Activated T-helper 1 cell treated with Interleukin-2 at 50 U/mL for 16 hours (primary cell): Measurements from ENCODE around the gene MYO9B.

Experiments
- DNase-seq: peaks from one replicate; pipeline ENCODE4 v3.0.0-alpha.2; 2020; ENCODE audit warnings: low read depth

Gene MYO9B

GRCh38 chr19:17242431-17243208 is 167.0 kb downstream of the MYO9B start:
- DNase-seq: no peak

DNA sequence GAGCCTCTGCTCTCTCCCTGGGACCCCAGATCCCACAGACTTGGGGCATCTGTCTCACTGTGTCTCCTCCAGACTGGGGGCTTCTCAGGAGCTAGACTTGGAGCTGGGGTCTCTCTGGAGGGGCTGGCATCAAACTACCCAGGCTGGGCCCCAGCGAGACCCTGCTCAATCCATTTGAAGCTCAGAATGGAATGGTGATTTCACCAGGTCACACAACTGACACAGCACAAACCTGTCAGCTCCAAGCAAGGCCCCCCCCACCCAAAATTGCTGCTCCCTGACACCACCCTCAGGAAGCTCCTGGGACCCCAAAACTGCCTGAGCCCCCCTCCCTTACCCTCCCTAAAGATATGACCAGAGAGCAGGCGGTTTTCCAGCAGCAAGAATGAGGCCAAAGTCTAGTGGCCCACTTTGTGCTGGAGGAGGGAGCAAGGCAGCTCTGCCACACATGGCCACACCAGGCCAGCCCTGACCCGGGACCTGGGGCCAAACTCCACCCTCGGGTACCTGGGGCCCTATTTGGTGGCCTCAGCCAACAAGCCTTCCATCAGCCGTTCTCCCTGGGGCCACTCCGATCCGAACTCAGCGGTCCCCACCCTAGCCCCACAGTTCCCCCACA is 167.7 kb downstream of the MYO9B start:
- no peak for DNase-seq

- no peak for DNase-seq
Measured at GRCh38 chr19:17243830-17244617, 168.4 kb downstream of the MYO9B start.

DNA sequence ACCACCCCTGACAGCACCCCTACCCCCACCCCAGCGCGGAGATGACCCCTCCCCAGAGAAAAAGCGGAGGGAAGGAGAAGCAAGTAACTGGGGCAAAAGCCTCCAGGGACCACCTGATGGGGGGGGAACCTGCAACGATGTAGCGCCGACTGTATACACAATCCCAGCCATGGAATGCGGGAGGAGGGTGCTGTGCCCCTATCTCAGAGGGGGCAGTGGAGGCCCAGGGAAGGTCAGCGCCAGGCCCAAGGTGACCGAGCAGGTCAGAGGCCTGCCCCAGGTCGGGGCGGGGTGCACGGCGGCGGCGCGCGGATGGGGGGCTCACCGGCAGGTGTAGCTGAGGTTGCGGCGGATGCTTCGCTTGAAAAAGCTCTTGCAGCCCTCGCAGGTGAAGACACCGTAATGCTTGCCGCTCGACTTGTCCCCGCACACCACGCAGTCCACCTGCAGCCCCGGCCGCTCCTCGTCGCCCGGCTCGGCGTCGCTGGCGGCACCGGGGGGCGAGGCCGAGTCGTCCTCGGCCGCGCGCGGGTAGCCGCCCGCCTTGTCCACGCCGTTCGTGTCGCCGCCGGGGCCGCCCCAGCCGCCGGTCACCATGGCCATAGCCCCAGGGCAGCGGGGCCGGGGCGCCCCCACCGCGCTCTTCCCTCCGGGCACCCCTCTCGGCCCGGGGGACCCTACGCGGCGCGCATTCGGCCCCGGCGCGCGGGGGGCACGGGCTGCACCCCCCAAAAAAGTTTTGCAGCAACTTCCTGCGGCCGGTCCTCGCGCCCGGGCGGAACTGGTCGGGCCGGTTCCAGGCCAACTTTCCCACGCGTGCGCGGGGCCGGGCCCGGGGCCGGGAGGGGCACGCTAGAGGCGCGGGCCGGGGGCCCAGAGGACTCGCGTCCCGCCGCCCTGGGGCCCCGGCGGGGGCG is 169.3 kb downstream of the MYO9B start:
- no peak for DNase-seq

DNA sequence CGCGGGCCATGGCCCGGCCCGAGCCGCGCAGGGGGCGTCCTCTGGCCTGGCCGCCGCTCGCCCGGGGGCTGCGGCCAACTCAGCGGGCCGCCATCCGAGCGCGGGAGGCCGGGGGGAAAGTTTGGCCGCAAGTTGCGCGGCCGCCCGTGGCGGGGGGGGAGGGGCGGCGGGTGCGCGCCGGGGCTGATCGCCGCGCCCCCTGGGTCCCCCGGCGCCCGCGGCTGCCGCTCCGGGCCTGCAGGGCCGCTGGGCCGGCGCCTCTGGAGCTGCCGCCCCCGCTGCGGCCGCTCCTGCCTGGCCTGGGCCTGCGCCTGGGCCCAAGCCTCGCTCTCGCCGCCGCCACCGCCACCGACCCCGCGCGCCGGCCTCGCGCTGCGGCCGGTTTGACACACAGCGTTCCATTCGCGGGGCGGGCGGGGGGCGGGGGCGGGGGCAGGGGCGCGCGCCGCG is 170.0 kb downstream of the MYO9B start, which contains the start of gene NR2F6:
NR2F6 (minus strand) TSS at position 385 of the 450 bp plus-strand sequence. CDS start 699 bp downstream, outside the sequence.
- DNase-seq: no peak

DNA sequence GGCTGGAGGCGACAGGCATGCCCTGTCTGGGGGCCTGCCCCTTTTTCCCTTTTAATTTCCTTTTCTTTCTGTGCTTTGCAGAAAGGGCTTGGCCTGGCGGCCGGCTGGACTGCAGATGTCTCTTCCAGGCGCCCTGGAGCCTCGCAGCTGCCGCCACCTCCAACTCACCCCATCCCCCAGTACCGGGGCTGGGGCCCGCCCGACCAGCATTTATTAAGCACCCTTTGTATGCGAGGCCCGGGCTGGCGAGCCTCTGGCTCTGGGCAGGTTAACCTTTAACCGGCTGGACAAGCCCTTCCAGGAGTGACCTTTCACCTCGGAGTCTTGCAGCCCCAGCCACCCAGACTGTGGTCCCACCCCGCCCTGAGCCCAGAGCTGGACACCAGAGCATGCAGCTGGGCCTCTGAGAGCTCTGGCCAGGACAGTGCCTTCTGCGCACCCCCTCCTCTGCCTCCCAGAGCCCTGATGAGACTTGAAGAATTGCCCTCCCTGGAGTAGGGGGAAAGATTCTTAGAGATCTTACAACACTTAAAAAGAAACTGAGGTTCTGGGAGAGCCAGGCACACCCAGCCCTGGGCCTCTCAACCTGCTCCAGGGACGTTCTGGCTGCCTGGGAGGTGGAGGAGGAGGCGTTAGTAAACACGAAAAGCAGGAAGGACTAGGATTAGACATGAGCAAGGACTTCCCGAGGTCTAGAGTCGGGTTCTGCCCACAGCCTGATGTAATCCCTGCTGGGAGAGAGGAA is 171.3 kb downstream of the MYO9B start:
- DNase-seq: no peak

DNA sequence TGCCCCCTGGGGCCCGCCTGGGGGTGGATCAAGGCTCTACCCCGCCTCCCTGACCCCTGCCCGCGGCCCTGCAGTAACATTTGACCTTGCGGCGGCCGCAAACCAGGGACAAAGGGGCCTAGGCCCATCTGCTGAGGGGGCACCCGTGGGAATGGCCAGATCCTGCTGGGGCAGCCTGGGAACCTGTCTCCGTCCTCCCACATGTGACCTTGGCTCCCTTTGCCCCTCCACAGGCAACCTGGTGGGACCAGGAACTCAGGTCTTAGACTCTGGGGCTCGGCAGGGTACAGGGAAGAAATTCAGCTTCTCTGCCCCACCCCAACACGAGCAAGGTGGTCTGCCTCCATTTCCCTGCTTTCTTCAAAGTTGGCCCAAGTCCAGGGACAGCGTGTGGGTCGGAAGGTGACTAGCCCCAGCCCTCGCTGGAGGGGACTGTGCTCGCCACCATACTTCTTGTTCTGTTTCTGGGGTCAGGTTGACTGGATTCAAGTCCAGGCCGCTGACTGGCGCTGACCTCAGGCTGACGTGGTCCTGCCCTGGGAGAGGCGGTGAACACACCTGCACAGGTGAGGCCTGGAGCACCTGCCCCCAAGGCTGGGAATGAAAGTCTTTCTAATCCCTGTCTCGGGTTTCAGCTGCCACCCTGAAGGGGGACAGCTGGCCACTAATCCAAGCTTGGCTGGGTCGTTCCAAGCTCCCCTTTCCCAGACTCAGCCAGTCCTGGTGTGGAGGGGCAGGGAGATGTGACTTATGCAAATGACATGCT is 172.6 kb downstream of the MYO9B start:
- DNase-seq: no peak

GRCh38 chr19:17249887-17250548 is 174.4 kb downstream of the MYO9B start:
- DNase-seq: no peak

GRCh38 chr19:17254636-17255035 is 179.1 kb downstream of the MYO9B start:
- no peak for DNase-seq

GRCh38 chr19:17255150-17255621 is 179.6 kb downstream of the MYO9B start:
- DNase-seq: no peak

- DNase-seq: no peak
Measured at GRCh38 chr19:17256130-17256529, 180.6 kb downstream of the MYO9B start.

DNA sequence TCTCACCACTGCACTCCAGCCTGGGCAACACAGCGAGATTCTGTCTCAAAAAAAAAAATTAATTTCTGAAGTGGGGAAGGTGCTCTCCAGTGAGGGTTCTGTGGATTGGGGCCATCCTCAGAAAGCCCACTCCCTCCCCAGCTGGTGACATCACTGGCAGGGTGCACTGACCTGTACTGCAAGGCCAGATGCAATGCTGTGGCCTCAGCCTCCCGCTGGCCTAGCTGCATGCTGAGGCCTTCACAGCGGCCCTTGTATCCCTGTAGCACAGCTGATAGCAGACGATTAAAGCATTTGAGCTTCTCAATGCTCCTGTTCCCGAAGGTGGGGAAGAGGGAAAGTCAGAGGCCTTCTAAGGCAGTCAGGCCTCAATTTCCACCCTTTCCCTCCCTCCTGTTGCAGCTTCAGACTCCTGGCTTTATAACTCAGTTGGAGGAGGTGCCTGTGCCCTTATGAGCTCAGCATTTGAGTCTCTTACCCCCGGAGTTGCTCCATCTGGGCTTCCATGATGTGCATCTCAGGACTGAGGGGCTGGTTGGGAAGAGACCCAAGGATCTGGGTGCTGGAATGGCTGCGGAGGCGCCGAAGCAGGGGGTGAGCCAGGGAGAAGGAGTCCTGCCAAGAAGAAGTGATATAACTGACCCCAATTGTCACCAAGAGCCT is 183.7 kb downstream of the MYO9B start:
- DNase-seq: no peak

DNA sequence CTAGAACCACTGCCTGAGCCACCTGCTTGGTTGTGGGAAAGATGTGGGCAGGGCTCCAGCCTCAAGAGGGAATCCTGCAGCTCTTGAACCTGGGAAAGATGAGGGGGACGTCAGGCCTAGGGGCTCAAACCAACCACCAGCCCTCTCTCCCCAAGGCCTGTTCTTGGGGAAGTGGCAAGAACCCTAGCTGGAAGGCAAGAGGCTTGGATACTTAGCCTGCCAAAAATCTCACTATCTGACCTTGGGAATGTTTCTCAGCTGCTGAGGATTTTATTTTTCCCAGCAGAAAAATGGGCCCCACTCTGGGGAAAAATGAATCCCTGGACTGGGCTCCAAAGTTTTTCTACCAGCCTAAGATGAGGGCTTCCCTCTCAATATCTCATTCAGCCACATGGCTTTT is 184.4 kb downstream of the MYO9B start:
- DNase-seq: no peak

DNA sequence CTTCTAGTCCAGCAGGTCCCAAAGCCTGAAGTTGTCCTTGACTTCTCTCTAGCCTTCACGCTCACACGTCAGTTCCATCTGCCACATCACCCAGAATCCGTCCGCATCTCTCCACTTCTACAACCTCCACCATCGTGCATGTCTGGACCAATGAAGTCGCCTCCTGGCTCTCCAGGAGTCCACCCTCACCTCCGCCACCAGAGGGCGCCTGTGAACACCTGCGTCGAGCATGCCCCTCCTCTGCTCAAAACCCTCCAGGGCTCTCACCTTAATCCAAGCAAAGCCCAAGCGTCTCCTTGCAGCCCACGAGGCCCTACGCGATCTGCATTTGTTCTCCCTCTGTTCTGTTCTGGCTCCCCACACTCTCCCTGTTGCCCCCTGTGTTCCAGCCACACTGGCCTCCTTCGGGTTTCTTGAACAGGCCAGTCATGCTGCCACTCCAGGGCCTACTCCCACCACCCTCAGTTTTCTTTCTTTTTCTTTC is 185.3 kb downstream of the MYO9B start:
- DNase-seq: peak; percentile 81

DNA sequence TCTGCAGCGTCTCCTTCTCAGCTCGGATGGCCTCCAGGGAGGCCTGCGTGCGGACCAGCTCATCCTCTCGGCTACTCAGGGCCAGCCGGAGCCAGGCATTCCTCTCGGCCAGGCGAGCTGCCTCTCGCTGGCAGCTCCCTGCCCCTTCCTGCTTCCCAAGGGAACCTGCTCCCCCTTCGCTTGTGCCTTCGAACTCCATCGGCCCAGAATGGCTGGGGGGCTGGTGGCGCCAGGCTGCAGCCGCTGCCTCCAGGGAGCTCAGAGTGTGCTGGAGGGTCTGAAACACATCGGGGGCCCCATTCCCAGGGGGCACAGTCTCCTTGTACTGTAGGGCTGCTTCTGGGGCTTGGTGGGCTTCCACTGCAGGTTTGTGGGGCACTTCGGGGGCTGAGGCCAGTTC is 187.0 kb downstream of the MYO9B start:
- DNase-seq: no peak
